ENCODE data around the gene SLC49A4. TPM values are rescaled to one million over a fixed set of nuclear protein-coding genes. Genes with fewer than 3 reads are reported as not detected.

SLC49A4 gene
- total RNA-seq, 4 donors from 2014 or later: 2.4 to 29.9 (median 20.1) TPM

DNA sequence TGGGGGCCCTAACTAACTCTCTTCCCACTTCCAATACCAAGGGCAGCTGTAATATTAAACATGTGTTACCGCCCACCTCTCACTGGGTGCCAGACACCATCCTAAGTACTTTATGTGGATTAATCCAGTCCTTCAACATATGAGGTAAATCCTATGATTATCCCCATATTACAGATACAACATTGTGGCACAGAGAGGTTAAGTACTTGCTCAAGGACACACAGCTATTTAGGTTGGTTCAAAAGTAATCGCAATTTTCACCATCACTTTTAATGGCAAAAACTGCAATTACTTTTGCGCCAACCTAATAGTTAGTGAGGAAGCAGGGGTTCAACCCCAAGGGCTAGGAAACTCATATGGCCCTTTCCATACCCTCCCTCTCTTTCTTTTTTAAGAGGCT lies 131.9 kb downstream of the SLC49A4 start:
- intact Hi-C loops (cut with DNase I; ENCODE audit: low total_unique reads): no loop called here

DNA sequence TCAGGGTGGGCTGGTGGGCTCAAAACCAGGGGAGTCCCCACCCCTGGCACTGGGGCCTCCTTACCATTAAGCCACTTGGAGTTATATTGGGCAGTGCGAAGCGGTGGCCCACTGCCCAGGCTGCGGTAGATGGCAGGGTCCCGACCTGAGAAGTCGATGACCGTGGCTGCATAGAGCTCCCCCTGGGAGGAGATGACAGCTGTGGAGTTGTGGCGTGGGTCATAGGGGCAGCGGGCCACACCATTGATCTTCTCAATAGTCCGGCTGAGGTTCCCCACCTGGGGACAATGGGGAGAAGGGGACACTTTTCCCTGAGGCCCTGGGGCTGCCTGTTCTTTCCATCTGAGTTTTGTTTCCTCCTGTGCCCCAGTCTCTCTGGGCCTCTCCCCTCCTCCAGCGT lies 132.9 kb downstream of the SLC49A4 start:
- WGBS, 2 donors (ENCODE audit: low coverage in 1 of 2): 79 to 80% methylated on average over 1 to 10 of the region's 10 CpGs
- TF ChIP-seq, protein P1, sequence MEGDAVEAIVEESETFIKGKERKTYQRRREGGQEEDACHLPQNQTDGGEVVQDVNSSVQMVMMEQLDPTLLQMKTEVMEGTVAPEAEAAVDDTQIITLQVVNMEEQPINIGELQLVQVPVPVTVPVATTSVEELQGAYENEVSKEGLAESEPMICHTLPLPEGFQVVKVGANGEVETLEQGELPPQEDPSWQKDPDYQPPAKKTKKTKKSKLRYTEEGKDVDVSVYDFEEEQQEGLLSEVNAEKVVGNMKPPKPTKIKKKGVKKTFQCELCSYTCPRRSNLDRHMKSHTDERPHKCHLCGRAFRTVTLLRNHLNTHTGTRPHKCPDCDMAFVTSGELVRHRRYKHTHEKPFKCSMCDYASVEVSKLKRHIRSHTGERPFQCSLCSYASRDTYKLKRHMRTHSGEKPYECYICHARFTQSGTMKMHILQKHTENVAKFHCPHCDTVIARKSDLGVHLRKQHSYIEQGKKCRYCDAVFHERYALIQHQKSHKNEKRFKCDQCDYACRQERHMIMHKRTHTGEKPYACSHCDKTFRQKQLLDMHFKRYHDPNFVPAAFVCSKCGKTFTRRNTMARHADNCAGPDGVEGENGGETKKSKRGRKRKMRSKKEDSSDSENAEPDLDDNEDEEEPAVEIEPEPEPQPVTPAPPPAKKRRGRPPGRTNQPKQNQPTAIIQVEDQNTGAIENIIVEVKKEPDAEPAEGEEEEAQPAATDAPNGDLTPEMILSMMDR (IDR thresholded peaks at IDR 0.05): no peak
- no peak for TF ChIP-seq EP300 (IDR thresholded peaks at IDR 0.05; ENCODE audit: low read depth)
- no peak for TF ChIP-seq POLR2A (IDR thresholded peaks at IDR 0.05)
- no peak for TF ChIP-seq POLR2AphosphoS5 (IDR thresholded peaks at IDR 0.05)
- H3K4me3 ChIP-seq: no peak overlapping the region
- in situ Hi-C loops (cut with MboI; ENCODE audit: low pct_ligation_motif_present in 1 of 4, low pct_unique_long_range_greater_than_20kb in 1 of 4, low sequenced_read_pairs in 3 of 4): loop anchor here in 2 of 4 donors (25.0 kb wide), 1 partner anchor 335 kb away; no protein-coding TSS in a partner anchor
- peaks cover 22% of the 10 kb centered on the region for H3K27me3 ChIP-seq
- no peaks in the 10 kb centered on the region for H3K36me3 ChIP-seq
- no peak for DNase-seq
- intact Hi-C loops (cut with DNase I; ENCODE audit: low total_unique reads): no loop called here
- no peaks in the 10 kb centered on the region for H3K9me3 ChIP-seq
- H3K27ac ChIP-seq: no peak overlapping the region
- H3K4me1 ChIP-seq: no peaks in the 10 kb centered on the region

More for the DNA sequence above, 131.9 kb downstream of the SLC49A4 start:
- H3K4me3 ChIP-seq: no peak overlapping the region
- H3K27ac ChIP-seq: no peak overlapping the region
- 88 to 100% methylated on average over 1 to 3 of the region's 3 CpGs for WGBS, 2 donors (ENCODE audit: low coverage in 1 of 2)
- peaks cover 31% of the 10 kb centered on the region for H3K27me3 ChIP-seq
- H3K36me3 ChIP-seq: no peaks in the 10 kb centered on the region
- TF ChIP-seq POLR2A (IDR thresholded peaks at IDR 0.05) (no peak), POLR2AphosphoS5 (IDR thresholded peaks at IDR 0.05) (no peak), EP300 (IDR thresholded peaks at IDR 0.05; ENCODE audit: low read depth) (no peak)
- TF ChIP-seq, protein P1 (IDR thresholded peaks at IDR 0.05): no peak
- DNase-seq: no peak
- peaks cover 3 to 7% (median 6%) of the 10 kb centered on the region in 4 donors for H3K4me1 ChIP-seq
- no peaks in the 10 kb centered on the region for H3K9me3 ChIP-seq
- in situ Hi-C loops (cut with MboI; ENCODE audit: low pct_ligation_motif_present in 1 of 4, low pct_unique_long_range_greater_than_20kb in 1 of 4, low sequenced_read_pairs in 3 of 4): loop anchor here in 2 of 4 donors (25.0 kb wide), 1 partner anchor 335 kb away; no protein-coding TSS in a partner anchor

DNA sequence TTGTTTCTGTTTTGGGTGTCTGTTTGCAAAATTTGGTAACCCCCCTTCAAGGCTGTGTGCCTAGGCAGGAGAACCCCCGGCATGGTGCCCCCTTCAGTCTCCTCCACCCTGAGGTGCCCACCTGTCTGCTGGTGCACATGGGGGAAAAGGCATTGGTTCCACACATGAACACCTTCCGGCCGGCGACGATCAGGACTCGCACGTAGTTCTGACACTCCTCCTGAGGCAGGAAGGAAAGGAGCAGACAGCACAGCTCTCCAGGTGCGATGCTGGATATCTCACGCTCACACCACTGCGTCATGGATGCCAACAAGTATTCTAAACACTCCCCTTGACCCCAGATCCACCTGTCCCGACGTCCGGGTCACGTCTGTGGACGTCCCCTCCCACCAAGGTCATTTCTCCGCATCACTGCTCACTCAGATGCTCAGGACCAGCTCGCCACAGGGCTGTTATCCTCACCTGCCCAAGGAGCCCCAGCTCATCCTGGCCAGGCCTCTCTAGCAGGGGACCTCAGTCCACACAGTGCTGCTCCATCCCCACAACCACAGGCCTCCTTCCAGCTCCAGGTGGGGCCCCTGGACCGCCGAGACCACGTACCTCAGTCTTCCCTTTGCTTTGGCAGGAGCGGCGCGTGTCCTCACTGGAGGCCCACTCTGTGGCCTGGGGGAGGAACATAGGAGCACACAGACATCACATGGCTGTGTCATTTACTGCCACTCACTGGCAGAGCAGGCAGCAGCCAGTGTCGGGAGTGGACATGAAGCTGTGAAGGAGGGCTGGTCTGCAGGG lies 133.7 kb downstream of the SLC49A4 start:
- no peaks in the 10 kb centered on the region for H3K4me1 ChIP-seq
- H3K9me3 ChIP-seq: no peaks in the 10 kb centered on the region
- intact Hi-C loops (cut with DNase I; ENCODE audit: low total_unique reads): no loop called here
- DNase-seq: no peak
- peaks cover 13% of the 10 kb centered on the region for H3K27me3 ChIP-seq
- in situ Hi-C loops (cut with MboI; ENCODE audit: low pct_ligation_motif_present in 1 of 4, low pct_unique_long_range_greater_than_20kb in 1 of 4, low sequenced_read_pairs in 3 of 4): loop anchor here in 2 of 4 donors (25.0 kb wide), 1 partner anchor 334 kb away; no protein-coding TSS in a partner anchor
- 90% methylated on average over 24 of the region's 24 CpGs; no CpG with 5 or more reads in 1 of the 2 donors for WGBS, 2 donors (ENCODE audit: low coverage in 1 of 2)
- H3K36me3 ChIP-seq: no peaks in the 10 kb centered on the region
- TF ChIP-seq, protein P1 (IDR thresholded peaks at IDR 0.05): no peak
- TF ChIP-seq POLR2AphosphoS5 (IDR thresholded peaks at IDR 0.05) (no peak), EP300 (IDR thresholded peaks at IDR 0.05; ENCODE audit: low read depth) (no peak), POLR2A (IDR thresholded peaks at IDR 0.05) (no peak)
- H3K27ac ChIP-seq: no peak overlapping the region
- H3K4me3 ChIP-seq: no peak overlapping the region

DNA sequence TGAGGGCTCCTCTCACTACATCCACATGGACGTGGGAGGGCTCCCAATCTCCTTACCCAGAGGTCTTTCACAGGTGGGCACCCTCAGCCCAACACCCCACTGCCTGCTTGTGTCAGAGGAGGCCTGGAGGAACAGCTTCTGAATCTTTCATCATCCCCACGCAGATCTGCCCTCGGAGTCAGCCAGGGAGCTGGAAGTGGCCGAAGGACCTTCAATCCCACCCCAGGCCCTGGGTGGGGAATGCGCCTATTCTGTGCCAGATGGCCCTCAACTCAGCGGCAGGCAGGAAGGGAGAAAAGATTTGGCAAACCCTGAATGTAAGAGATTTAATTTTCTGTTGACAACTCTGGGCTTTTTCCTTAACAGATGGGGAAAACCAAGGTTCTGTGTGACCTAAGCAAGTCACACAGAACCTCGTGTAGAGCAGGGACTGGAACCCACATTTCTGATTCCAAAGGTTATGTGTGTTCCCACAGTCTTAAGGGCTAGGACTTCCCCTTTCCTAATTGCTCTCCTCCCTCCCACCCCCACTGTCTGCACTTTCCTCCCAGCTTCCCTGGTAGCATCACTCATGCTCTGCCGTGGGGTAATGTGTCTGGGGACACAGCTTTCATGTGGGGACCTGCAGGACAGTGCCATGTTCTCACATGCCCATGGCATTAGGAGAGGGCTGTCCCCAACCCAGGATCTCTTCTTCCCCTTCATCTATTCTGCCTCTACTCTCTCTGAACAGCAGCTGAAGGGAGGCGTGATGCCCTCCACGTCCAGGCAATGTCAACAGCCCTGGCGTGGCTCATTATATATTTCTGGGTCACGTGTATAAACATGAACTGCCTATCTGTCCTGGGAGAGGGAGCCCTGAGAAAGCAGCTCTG lies 134.6 kb downstream of the SLC49A4 start:
- Histone ChIP-seq H3K27ac (no peak overlapping the region), H3K9me3 (no peaks in the 10 kb centered on the region), H3K27me3 (peaks cover 5% of the 10 kb centered on the region), H3K4me1 (no peaks in the 10 kb centered on the region), H3K36me3 (no peaks in the 10 kb centered on the region), H3K4me3 (no peak overlapping the region)
- WGBS, 2 donors (ENCODE audit: low coverage in 1 of 2): 33 to 58% methylated on average over 3 to 11 of the region's 12 CpGs
- in situ Hi-C loops (cut with MboI; ENCODE audit: low pct_ligation_motif_present in 1 of 4, low pct_unique_long_range_greater_than_20kb in 1 of 4, low sequenced_read_pairs in 3 of 4): loop anchor here in 2 of 4 donors (25.0 kb wide), 1 partner anchor 333 kb away; no protein-coding TSS in a partner anchor
- no peak for DNase-seq
- no peak for TF ChIP-seq POLR2A (IDR thresholded peaks at IDR 0.05)
- no peak for TF ChIP-seq EP300 (IDR thresholded peaks at IDR 0.05; ENCODE audit: low read depth)
- TF ChIP-seq, protein P1 (IDR thresholded peaks at IDR 0.05): no peak
- no peak for TF ChIP-seq POLR2AphosphoS5 (IDR thresholded peaks at IDR 0.05)
- intact Hi-C loops (cut with DNase I; ENCODE audit: low total_unique reads): no loop called here
